ENCODE measurements around the gene RPL18A.
"Not testable (repeated sequence)": the region's sequence is repeated elsewhere in the genome, so short reads cannot be mapped to it uniquely, and the experiment has no call there.

Gene RPL18A

GRCh38 chr19:17866964-17867486 lies 7.3 kb downstream of the RPL18A start:
- DNase-seq: no peak

DNA sequence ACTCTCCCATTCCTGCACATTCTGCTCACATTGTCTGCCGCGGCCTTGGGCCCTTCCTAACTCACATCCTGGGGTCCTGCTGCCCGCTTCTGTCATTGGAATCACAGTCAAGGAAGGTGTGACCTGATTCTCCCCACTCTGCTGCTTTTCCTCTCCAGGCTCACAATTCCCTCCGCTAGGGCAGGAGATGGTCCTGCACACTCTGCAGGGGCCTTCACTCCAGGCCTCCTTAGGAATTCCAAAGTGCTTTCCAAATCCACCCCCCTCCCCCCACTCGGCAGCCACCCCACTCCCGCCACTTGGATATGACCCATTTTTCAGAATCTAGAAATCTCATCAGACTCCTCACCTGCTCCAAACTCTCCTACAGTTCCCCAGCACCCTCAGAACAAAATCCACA lies 9.0 kb downstream of the RPL18A start:
- no peak for DNase-seq

DNA sequence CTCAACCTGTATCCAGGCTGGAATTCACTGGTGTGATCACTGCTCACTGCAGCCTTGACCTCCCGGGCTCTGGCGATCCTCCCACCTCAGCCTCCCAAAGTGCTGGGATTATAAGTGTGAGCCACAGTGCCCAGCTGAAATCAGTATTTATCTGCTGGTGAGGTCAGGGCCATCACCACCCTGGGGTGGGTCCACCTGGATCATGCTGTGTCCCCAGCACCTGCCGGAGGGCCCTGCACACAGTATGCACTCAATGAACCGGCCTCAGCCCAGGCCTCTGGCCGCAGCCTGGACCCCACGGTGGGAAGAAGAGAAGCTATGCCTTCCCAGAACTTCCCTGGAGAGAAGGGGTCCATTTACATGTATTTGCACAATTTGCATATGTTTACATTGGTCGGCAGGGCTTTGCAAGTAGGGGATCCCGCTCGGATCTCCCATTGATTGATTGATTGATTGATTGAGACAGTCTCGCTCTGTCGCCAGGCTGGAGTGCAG lies 9.5 kb downstream of the RPL18A start:
- DNase-seq: no peak

DNA sequence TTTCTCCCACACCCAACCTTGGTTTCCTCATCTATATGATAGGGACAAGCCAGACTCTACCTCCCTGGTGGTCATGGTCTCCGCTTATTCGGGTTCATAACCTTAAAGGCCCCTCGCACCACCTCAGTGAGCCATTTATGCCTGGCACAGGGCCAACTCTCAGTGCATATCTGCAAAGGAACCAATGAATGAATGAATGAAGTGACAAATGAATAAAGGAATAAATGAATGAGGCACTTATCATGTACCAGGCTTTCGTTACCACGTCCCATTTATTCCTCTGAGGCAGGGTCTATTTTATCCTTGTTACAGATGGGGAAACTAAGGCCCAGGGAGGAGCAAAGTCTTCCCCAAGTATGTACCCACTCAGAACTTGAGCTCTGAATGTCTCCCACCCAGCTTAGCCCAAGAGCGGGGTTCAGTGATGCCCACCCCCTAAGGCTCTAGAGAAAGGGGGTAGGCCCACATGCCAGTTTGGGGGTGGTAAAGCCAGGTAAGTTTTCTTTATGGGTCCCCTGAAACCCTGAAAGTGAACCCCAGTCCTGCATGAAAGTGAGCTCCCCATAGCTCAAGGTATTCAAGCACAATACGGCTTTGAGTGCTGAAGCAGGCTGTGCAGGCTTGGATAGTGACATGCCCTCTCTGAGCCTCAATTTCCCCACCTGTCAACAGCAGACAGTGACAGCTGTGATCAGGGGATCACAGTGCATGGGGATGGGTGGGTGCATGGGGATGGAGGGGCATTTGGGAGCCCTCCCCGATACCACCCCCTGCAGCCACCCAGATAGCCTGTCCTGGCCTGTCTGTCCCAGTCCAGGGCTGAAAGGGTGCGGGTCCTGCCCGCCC lies 11.5 kb downstream of the RPL18A start:
- no peak for DNase-seq

GRCh38 chr19:17871878-17872250 lies 12.2 kb downstream of the RPL18A start, which contains the start of gene SLC5A5:
SLC5A5 (plus strand) TSS chr19:17871945; CDS start chr19:17872320, 375 bp downstream.
- DNase-seq: no peak

- no peak for DNase-seq
Measured at GRCh38 chr19:17872251-17873001, 12.7 kb downstream of the RPL18A start.

GRCh38 chr19:17873786-17874757 lies 14.4 kb downstream of the RPL18A start:
- DNase-seq: no peak

DNA sequence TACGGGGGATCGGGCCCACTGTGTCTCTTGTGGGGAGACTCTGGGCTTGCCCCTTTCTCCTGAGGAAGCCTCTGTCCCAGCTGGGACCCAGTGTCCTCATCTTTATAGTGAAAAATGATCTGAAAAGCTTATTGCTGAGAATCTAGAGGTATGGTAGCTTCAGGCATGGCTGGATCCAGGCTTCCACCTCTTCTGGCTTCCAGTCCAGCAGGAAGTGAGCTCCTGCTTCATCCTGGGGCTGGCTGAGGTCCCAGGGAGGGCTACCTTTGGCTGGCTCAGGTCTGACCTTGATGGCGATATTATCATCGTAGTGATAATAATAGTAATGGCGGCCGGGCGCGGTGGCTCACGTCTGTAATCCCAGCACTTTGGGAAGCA lies 15.0 kb downstream of the RPL18A start:
- no peak for DNase-seq

GRCh38 chr19:17877696-17878095 lies 18.0 kb downstream of the RPL18A start:
- DNase-seq: no peak

- DNase-seq: no peak
Measured at GRCh38 chr19:17879466-17879865, 19.8 kb downstream of the RPL18A start.

DNA sequence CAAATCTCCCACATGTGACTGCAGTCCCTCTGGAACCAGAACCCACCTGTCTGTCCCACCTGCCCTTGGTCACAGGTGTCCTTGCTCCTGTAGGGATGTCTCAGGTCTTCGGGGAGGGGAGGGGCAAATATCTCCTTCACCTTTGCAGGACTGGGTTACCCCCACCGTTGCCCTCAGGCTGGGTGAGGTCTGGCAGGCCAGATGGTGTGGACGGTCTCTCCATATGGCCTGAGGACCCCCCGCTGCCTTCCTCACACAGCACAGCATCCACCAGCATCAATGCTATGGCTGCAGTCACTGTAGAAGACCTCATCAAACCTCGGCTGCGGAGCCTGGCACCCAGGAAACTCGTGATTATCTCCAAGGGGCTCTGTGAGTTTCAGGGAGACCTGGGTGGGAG lies 22.0 kb downstream of the RPL18A start:
- DNase-seq: no peak

GRCh38 chr19:17883627-17884410 lies 24.1 kb downstream of the RPL18A start:
- DNase-seq: no peak

DNA sequence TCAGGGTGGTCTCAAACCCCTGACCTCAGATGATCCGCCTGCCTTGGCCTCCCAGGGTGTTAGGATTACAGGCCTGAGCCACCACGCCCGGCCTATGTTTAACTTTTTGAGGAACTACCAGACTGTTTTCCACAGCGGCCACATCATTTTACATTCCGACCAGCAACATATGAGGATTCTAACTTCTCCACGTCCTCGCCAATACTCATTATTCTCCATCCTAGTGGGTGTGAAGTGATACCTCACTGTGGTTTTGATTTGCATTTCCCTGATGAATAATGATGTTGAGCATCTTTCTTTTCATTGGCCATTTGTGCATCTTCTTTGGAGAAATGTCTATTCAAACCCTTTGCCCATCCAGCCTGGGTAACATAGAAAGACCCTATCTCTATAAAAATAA lies 26.8 kb downstream of the RPL18A start:
- DNase-seq: no peak

DNA sequence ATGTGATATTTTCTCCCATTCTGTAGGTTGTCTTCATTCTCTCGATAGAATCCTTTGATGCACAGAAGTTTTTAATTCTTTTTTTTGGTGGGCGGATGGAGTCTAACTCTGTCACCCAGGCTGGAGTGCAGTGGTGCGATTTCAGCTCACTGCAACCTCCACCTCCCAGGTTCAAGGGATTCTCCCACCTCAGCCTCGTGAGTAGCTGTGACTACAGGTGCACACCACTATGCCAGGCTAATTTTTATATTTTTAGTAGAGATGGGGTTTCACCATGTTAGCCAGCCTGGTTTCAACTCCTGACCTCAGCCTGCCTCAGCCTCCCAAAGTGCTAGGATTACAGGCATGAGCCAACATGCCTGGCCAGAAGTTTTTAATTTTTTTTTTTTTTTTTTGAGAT lies 27.5 kb downstream of the RPL18A start:
- not testable (repeated sequence) for DNase-seq

GRCh38 chr19:17888260-17888659 lies 28.6 kb downstream of the RPL18A start:
- DNase-seq: no peak

GRCh38 chr19:17889609-17890214 lies 30.0 kb downstream of the RPL18A start:
- peak; percentile 59 for DNase-seq

DNA sequence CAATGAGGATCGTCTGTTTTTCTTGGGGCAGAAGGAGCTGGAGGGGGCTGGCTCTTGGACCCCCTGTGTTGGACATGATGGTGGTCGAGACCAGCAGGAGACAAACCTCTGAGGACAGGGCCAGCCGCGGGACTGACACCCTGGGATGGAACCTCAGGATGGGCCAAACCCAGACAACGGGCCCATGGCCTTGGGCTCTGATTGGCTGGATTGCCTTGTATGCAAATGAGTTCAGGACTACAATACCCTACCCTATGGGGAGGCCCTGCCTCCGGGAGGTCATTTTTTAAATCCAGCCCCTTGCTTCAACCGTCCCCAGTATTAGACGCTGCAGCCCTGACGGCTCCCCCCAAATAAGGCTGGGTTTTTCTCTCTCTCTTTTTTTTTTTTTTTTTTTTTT lies 34.1 kb downstream of the RPL18A start:
- no peak for DNase-seq

DNA sequence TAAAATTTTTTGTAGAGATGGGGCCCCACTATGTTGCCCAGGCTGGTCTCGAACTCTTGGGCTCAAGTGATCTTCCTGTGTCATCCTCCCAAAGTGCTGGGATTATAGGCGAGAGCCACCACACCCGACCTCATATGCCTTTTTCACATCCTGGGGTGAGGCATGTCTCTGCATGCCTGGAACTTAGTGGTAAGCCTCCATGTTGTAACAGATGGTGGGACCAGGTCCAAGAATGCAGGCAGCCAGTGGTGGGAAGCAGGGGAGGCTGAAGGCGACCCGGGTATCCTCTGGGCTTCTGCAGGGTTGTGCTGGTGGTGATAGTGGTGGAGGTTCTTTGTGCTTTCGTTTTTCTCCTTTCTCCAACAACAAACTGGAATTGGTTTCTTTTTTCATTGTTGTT lies 43.0 kb downstream of the RPL18A start:
- DNase-seq: no peak

GRCh38 chr19:17908244-17908643 lies 48.5 kb downstream of the RPL18A start:
- no peak for DNase-seq

DNA sequence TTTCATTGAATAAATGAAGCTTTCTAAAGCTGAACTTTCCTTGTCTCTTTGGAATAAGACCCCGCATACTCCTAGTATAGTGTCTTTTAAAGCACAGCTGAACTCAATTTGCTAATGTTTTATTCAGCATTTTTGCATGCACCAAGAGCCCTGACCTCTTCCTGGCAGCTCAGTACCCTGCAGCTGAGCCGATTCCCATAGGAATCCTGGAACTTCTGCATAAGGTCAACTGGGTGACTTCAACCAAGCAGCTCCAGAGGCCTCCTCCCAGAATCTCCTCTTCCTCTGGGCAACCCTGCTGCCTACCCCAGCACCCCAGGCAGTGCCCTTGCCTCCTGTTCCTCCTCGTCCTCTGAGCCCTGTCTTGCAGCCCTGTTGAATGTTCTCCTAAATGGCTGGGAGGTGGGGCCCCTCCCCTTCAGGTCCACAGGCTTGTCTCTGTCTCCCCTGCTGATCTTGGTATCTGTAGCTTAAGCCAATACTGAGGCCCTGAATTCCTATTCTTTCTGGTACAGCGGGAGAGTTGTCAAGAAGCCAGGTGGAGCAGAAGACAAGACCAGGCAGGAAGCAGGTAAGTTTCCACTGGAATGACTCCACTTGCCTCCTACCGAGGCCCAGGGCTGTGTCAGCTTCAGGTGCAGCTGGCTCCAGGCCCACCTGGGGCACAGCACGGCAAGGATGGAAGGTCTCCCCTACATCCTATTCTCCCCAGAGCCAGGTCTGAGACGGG lies 49.5 kb downstream of the RPL18A start:
- DNase-seq: no peak
